Measurements from ENCODE around the gene EZR.

DNA sequence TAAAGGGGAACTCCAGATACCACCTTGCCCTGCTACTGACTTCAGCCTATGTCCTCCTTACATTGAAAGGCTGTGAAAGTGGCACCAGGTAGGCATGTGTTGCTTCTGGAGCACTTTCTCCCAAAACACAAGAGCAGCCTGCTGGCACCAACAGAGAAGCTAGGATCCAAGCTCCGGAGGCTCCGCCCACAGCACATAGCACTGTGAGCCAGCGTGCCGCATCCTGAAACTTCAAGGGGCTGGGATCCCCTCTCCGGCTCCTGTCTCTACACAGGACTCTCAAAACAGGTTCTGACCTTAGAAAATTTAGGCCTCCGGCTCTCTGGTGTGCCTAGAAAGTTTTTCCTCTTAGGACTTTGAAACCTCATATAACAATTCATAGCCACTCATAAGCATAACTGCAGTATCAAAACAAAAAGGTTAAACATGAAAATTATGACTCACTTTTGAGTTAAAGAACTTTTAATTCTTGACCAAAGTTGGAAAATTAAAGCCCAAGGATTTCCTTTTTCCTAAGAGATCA is 41.1 kb downstream of the EZR start:
- TF ChIP-seq, protein P1, sequence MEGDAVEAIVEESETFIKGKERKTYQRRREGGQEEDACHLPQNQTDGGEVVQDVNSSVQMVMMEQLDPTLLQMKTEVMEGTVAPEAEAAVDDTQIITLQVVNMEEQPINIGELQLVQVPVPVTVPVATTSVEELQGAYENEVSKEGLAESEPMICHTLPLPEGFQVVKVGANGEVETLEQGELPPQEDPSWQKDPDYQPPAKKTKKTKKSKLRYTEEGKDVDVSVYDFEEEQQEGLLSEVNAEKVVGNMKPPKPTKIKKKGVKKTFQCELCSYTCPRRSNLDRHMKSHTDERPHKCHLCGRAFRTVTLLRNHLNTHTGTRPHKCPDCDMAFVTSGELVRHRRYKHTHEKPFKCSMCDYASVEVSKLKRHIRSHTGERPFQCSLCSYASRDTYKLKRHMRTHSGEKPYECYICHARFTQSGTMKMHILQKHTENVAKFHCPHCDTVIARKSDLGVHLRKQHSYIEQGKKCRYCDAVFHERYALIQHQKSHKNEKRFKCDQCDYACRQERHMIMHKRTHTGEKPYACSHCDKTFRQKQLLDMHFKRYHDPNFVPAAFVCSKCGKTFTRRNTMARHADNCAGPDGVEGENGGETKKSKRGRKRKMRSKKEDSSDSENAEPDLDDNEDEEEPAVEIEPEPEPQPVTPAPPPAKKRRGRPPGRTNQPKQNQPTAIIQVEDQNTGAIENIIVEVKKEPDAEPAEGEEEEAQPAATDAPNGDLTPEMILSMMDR (IDR thresholded peaks at IDR 0.05): no peak
- TF ChIP-seq POLR2A (IDR thresholded peaks at IDR 0.05): no peak

Data from Peyer's patch (tissue), 4 donors.